HCT116 (cell line): ENCODE measurements around the gene DUOXA1. TPM values are rescaled to one million over a fixed set of nuclear protein-coding genes. Genes with fewer than 3 reads are reported as not detected.

Experiments
- ATAC-seq: fragments of 200-7000 bp; cut with Tn5 transposase; 2 replicates; pipeline ENCODE4 v1.9.1; 2020; ENCODE audit warnings: mild to moderate bottlenecking, moderate library complexity
- BruUV-seq: library from RNA; stranded (reverse); fragments of 400-500 nt; replicated peaks from 2 replicates; lab custom pipeline; 2021; lab: Mats Ljungman, UMichigan
- CTCF ChIA-PET: fragments of 300-600 bp; sonication (Branson Sonifier 250); formaldehyde crosslinking; loops from one replicate; lab custom pipeline; 2021; ENCODE audit warnings: antibody characterized with exemption; lab: Charles Lee
- POLR2A ChIA-PET: fragments of 300-600, 350-600 bp; sonication (Branson Sonifier 250); formaldehyde crosslinking; loops from one replicate; lab custom pipeline; 2021; ENCODE audit warnings: antibody characterized with exemption; lab: Charles Lee
- RAD21 ChIA-PET, 2 experiments: fragments of 300-600 bp; sonication (Branson Sonifier 250); formaldehyde crosslinking; loops; one replicate each; lab custom pipeline; 2023; ENCODE audit warnings: low total read pairs in 2 of 2; ENCODE audit not compliant: uncharacterized antibody in 2 of 2, unreplicated experiment in 2 of 2, low non-redundant PET in 1 of 2; lab: Charles Lee
- DNase-seq: peaks from one replicate; pipeline ENCODE4 v3.0.0-alpha.2; 2010; ENCODE audit warnings: low read depth, low spot score
- H2AFZ ChIP-seq: fragments of 200-600 bp; shearing (Covaris generic), sonication (generic); 2 replicates; pipeline ENCODE4 v1.6.1; 2017; ENCODE audit warnings: low read depth, mixed run types, mixed read lengths, antibody characterized with exemption, low read length; ENCODE audit not compliant: poor library complexity, severe bottlenecking
- H3K27ac ChIP-seq: 2 replicates; pipeline ENCODE4 v1.5.1; 2012; ENCODE audit warnings: low read depth, low read length
- H3K27me3 ChIP-seq: fragments of 200-600 bp; sonication (generic); 2 replicates; pipeline ENCODE4 v1.6.1; 2016; ENCODE audit warnings: mixed run types, low read length, mixed read lengths; ENCODE audit not compliant: insufficient read depth
- H3K36me3 ChIP-seq, 2 experiments: fragments of 200-500 bp in 1 of 2; fragments of 200-600 bp in 1 of 2; sonication (Bioruptor generic) in 1 of 2; sonication (generic) in 1 of 2; 2 replicates each; pipeline versions ENCODE4 v1.5.1 to v1.6.1; 2014 to 2016; ENCODE audit warnings: low read length in 2 of 2, inconsistent platforms in 1 of 2, mixed read lengths in 1 of 2, mixed run types in 1 of 2; ENCODE audit not compliant: insufficient read depth in 2 of 2, control insufficient read depth in 1 of 2
- H3K4me1 ChIP-seq, 2 experiments: fragments of 200-600 bp in 1 of 2; sonication (generic) in 1 of 2; 2 replicates each; pipeline versions ENCODE4 v1.5.1 to v1.6.1; 2012 to 2017; ENCODE audit warnings: low read length in 2 of 2, inconsistent platforms in 1 of 2, mild to moderate bottlenecking in 1 of 2, mixed read lengths in 1 of 2, mixed run types in 1 of 2, moderate library complexity in 1 of 2; ENCODE audit not compliant: insufficient read depth in 2 of 2, control insufficient read depth in 1 of 2
- H3K4me2 ChIP-seq: fragments of 200-600 bp; sonication (generic); 2 replicates; pipeline ENCODE4 v1.6.1; 2017; ENCODE audit warnings: mixed run types, low read length, mixed read lengths
- H3K4me3 ChIP-seq, 2 experiments: fragments of 200-600 bp in 1 of 2; sonication (generic) in 1 of 2; replicated peaks in 1 of 2; 2 replicates each; pipeline ENCODE4 v1.5.1; 2011 to 2016; ENCODE audit warnings: low read length in 2 of 2, control low read depth in 1 of 2, low read depth in 1 of 2, mild to moderate bottlenecking in 1 of 2, mixed read lengths in 1 of 2, mixed run types in 1 of 2
- H3K79me2 ChIP-seq: fragments of 200-600 bp; sonication (generic); 2 replicates; pipeline ENCODE4 v1.6.1; 2017; ENCODE audit warnings: mild to moderate bottlenecking, mixed run types, low read length, moderate library complexity, mixed read lengths; ENCODE audit not compliant: insufficient read depth
- H3K9ac ChIP-seq: fragments of 200-600 bp; sonication (generic); 2 replicates; pipeline ENCODE4 v1.6.1; 2016; ENCODE audit warnings: low read length, mixed read lengths
- H3K9me2 ChIP-seq: fragments of 200-600 bp; sonication (generic), shearing (Covaris generic); 2 replicates; pipeline ENCODE4 v1.6.1; 2017; ENCODE audit warnings: mixed run types, mild to moderate bottlenecking, moderate library complexity; ENCODE audit not compliant: insufficient read depth
- H3K9me3 ChIP-seq, 2 experiments: fragments of 200-500 bp in 1 of 2; fragments of 200-600 bp in 1 of 2; sonication (Bioruptor generic) in 1 of 2; sonication (generic) in 1 of 2; 2 replicates each; pipeline ENCODE4 v1.6.1; 2014 to 2017; ENCODE audit warnings: low read length in 2 of 2, mixed read lengths in 2 of 2, inconsistent platforms in 1 of 2, low read depth in 1 of 2, mild to moderate bottlenecking in 1 of 2, mixed run types in 1 of 2, moderate library complexity in 1 of 2; ENCODE audit not compliant: control insufficient read depth in 1 of 2, insufficient read depth in 1 of 2
- H4K20me1 ChIP-seq: fragments of 200-600 bp; sonication (generic), shearing (Covaris generic); 2 replicates; pipeline ENCODE4 v1.6.1; 2017; ENCODE audit warnings: mixed run types, mild to moderate bottlenecking, moderate library complexity; ENCODE audit not compliant: insufficient read depth
- CEBPB ChIP-seq: IDR thresholded peaks from 2 replicates; pipeline ENCODE4 v1.6.1; 2012; ENCODE audit warnings: low read depth
- CTCF ChIP-seq, 3 experiments: fragments of 200-600 bp in 1 of 3; sonication (generic) in 1 of 3; IDR thresholded peaks in 2 of 3; conservative IDR thresholded peaks in 1 of 3; 2 replicates each; pipeline ENCODE4 v1.5.1; 2012 to 2017; ENCODE audit warnings: low read depth in 2 of 3, low read length in 2 of 3, antibody characterized with exemption in 1 of 3, borderline replicate concordance in 1 of 3, control low read depth in 1 of 3, mild to moderate bottlenecking in 1 of 3, mixed read lengths in 1 of 3, mixed run types in 1 of 3, moderate library complexity in 1 of 3; ENCODE audit not compliant: insufficient read depth in 1 of 3
- EGR1 ChIP-seq: IDR thresholded peaks from 2 replicates; pipeline ENCODE4 v1.6.1; 2012; ENCODE audit warnings: low read depth
- ELF1 ChIP-seq: IDR thresholded peaks from 2 replicates; pipeline ENCODE4 v1.6.1; 2012; ENCODE audit warnings: low read depth, borderline replicate concordance
- POLR2A ChIP-seq: IDR thresholded peaks from 2 replicates; pipeline ENCODE4 v1.7.0; 2011; ENCODE audit warnings: borderline replicate concordance; ENCODE audit not compliant: insufficient read depth, insufficient read length; ENCODE audit errors: extremely low read depth
- RAD21 ChIP-seq: IDR thresholded peaks from 2 replicates; pipeline ENCODE4 v1.6.1; 2012; ENCODE audit warnings: low read depth, mild to moderate bottlenecking
- SIN3A ChIP-seq: IDR thresholded peaks from 2 replicates; pipeline ENCODE4 v1.6.1; 2012; ENCODE audit warnings: low read depth
- SRF ChIP-seq: IDR thresholded peaks from 2 replicates; pipeline ENCODE4 v1.6.1; 2012; ENCODE audit warnings: low read depth
- TCF7L2 ChIP-seq: IDR thresholded peaks from 2 replicates; pipeline ENCODE4 v1.7.0; 2011; ENCODE audit warnings: borderline replicate concordance, inconsistent platforms; ENCODE audit not compliant: insufficient read depth, insufficient read length; ENCODE audit errors: extremely low read depth
- YY1 ChIP-seq: IDR thresholded peaks from 2 replicates; pipeline ENCODE4 v1.6.1; 2011; ENCODE audit warnings: low read length, low read depth, moderate library complexity, mild to moderate bottlenecking; ENCODE audit not compliant: insufficient replicate concordance; ENCODE audit errors: extremely low read depth
- ZFX ChIP-seq: fragments of 450-650 bp; IDR thresholded peaks from 2 replicates; pipeline ENCODE4 v1.6.1; 2017
- intact Hi-C: fragments of 100-400 bp; cut with micrococcal nuclease; formaldehyde crosslinking; loops from 2 replicates; pipeline ENCODE4 v1.10.0; 2022
- total RNA-seq: library from RNA; stranded (reverse); gene quantifications from one replicate; pipeline ENCODE4 v1.2.1, GENCODE V29; 2021; ENCODE audit not compliant: unreplicated experiment

DUOXA1 gene
- total RNA-seq, 1 experiment from 2014 or later: 2.3 TPM

- TF ChIP-seq CTCF (IDR thresholded peaks at IDR 0.05 in 2 of 3, conservative IDR thresholded peaks at IDR 0.05 in 1 of 3; ENCODE audit: borderline replicate concordance in 1 of 3, insufficient read depth in 1 of 3, low read depth in 2 of 3, low read length in 2 of 3) (no peak), SRF (no peak), CEBPB (no peak)
- TF ChIP-seq, all 23 proteins: peak for 0
Observed at GRCh38 chr15:45140557-45141250, 11.0 kb upstream of the DUOXA1 start (continued).

- Histone ChIP-seq H3K36me3 (peaks cover 0 to 5% of the 10 kb centered on the region in 2 experiments; a peak in 1 of 4 replicates), H3K4me1 (no peaks in the 10 kb centered on the region), H3K27ac (no peak overlapping the region), H3K9me2 (no peaks in the 10 kb centered on the region), H3K4me2 (no peak overlapping the region), H3K9ac (no peak overlapping the region), H3K79me2 (no peaks in the 10 kb centered on the region), H3K27me3 (no peaks in the 10 kb centered on the region), H3K4me3 (no peak overlapping the region), H2AFZ (no peak overlapping the region), H3K9me3 (no peaks in the 10 kb centered on the region), H4K20me1 (no peaks in the 10 kb centered on the region)
- intact Hi-C loops: no loop called here
- RAD21 ChIA-PET: no interaction called here
- no TSS peak for BruUV-seq
- POLR2A ChIA-PET: no interaction called here
- ATAC-seq (no peak), DNase-seq (no peak)
- CTCF ChIA-PET: interaction anchor here (1.0 to 1.2 kb wide), 2 partner anchors 13 to 22 kb away, joined by 3 to 4 read pairs; no protein-coding TSS in a partner anchor
- TF ChIP-seq SIN3A (no peak), ELF1 (no peak), YY1 (no peak), TCF7L2 (no peak), POLR2A (no peak), SRF (no peak), RAD21 (no peak), CTCF (IDR thresholded peaks at IDR 0.05 in 2 of 3, conservative IDR thresholded peaks at IDR 0.05 in 1 of 3; ENCODE audit: borderline replicate concordance in 1 of 3, insufficient read depth in 1 of 3, low read depth in 2 of 3, low read length in 2 of 3) (no peak), ZFX (no peak), CEBPB (no peak), EGR1 (no peak)
Observed at GRCh38 chr15:45139770-45140169, 10.1 kb upstream of the DUOXA1 start.
